Epithelial cell of prostate (primary cell): ENCODE data around the gene PCNT.
"Not testable (repeated sequence)": the region's sequence is repeated elsewhere in the genome, so short reads cannot be mapped to it uniquely, and the experiment has no call there.

Source experiments
- DNase-seq: peaks from one replicate; pipeline ENCODE4 v3.0.0-alpha.2; 2011; ENCODE audit warnings: low read depth, low spot score
- H3K27ac ChIP-seq: fragments of 450-650 bp; 2 replicates; pipeline ENCODE4 v1.5.1; 2017; ENCODE audit warnings: mild to moderate bottlenecking

Gene PCNT

GRCh38 chr21:46354518-46354917 is 30.6 kb downstream of the PCNT start:
- H3K27ac ChIP-seq: no peak overlapping the region
- DNase-seq: no peak

DNA sequence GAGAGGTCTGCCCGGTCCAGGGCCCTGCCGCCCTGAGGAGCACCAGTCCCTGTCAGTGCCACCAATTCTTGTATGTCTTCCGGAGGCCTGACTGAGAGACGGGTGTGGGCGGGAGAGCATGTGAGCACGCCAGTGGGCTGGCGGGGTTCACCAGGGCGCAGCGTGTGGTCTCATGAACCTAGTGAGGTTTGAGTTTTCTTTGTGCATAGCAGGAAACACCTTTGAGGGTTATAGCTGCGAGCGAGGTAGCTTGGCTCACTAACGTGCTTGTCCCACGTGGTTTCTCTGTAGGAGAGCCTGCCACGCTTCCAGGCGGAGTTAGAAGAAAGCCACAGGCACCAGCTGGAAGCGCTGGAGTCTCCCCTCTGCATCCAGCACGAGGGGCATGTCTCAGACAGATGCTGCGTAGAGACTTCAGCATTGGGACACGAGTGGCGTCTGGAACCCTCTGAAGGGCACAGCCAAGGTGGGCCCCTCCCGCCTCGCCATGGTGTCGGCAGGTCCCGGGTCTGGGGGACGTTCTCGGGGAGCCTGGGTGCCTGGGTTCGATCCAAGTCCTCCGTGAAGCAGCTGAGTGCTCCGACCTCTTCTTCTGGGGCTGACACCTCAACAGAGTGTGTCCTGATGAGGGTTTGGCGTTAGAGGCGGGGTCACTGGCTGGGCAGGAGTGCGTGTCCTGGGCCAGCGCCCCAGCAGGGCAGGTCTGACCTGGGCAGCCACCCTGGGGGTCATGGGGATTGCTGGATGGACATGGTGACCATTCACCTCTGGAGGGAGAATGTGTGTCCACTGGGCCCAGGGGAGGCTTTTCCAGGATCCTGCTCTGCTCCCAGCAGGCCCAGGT is 31.4 kb downstream of the PCNT start:
- no peak for DNase-seq
- no peak overlapping the region for H3K27ac ChIP-seq

GRCh38 chr21:46356005-46356338 is 32.0 kb downstream of the PCNT start:
- no peak overlapping the region for H3K27ac ChIP-seq

GRCh38 chr21:46356494-46357334 is 32.8 kb downstream of the PCNT start:
- no peak overlapping the region for H3K27ac ChIP-seq
- no peak for DNase-seq

More at GRCh38 chr21:46356005-46356338, 32.0 kb downstream of the PCNT start:
- DNase-seq: no peak

DNA sequence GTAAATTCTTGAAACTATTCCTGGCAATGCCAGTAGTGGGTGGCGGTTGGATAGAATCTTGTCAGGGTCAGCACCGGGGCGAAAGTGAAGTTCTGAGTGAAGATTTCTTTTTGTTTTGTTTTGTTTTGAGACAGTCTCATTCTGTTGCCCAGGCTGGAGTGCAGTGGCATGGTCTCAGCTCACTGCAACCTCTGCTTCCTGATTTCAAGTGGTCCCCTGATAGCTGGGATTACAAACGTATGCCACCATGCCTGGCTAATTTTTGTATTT is 33.3 kb downstream of the PCNT start:
- H3K27ac ChIP-seq: no peak overlapping the region
- DNase-seq: no peak

GRCh38 chr21:46357684-46358425 is 33.9 kb downstream of the PCNT start:
- no peak overlapping the region for H3K27ac ChIP-seq

GRCh38 chr21:46361176-46361575 is 37.2 kb downstream of the PCNT start:
- no peak for DNase-seq
- H3K27ac ChIP-seq: no peak overlapping the region

More at GRCh38 chr21:46357684-46358425, 33.9 kb downstream of the PCNT start:
- DNase-seq: no peak

DNA sequence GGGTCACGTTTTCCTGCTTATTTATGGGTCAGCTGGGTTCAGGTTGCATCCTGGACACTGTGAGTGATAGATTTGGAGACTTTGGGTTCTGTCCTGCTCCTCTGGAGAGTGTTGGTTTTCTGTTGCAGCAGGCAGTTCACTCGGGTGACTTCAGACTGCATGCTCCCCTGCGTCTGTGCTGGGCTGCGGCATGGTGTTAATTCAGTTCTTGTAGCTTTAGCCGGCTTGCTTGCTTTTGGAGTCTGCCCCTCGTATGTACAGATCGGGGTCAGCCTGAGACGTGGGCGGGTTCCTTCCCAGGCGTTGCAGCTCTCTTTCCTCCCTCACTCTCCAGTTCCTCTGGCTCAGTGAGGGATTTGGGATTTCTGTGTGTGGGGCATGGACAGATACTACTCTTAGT is 38.0 kb downstream of the PCNT start:
- no peak for DNase-seq
- H3K27ac ChIP-seq: no peak overlapping the region

DNA sequence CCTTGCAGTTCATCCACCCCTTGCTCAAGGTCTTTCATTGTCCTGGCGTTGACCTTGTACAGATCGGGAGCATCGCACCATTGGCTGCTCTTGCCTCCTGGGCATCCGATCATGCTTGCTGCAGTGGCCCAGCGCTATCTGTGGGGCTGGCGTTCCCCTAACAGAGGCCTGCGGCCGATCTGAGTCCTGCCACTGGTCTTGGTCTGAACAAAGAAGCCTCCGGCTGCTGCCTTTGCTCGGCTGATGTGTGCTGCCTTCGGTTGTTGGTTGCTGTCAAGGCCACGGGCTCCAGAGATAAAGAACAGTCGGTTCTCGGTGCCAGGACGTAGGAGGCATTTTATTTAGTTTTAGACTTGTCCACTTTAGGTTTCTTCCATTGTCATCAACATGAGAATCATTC is 39.0 kb downstream of the PCNT start:
- DNase-seq: no peak
- H3K27ac ChIP-seq: no peak overlapping the region

DNA sequence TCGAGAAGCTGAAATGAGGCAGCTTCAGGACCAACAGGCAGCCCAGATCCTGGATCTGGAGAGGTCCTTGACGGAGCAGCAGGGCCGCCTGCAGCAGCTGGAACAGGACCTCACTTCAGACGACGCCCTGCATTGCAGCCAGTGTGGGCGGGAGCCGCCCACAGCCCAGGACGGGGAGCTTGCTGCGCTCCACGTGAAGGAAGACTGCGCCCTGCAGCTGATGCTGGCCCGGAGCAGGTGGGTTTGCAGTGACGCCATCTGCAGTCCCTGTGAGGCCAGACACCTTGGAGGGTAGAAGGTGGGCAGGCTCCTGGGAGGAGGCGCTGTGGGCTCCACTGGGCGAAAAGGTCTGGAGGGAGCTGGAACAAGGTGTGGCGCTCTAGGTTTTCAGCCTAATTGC is 39.7 kb downstream of the PCNT start:
- H3K27ac ChIP-seq: no peak overlapping the region
- DNase-seq: no peak

- DNase-seq: no peak
- no peak overlapping the region for H3K27ac ChIP-seq
Measured at GRCh38 chr21:46366091-46366490, 42.1 kb downstream of the PCNT start.

DNA sequence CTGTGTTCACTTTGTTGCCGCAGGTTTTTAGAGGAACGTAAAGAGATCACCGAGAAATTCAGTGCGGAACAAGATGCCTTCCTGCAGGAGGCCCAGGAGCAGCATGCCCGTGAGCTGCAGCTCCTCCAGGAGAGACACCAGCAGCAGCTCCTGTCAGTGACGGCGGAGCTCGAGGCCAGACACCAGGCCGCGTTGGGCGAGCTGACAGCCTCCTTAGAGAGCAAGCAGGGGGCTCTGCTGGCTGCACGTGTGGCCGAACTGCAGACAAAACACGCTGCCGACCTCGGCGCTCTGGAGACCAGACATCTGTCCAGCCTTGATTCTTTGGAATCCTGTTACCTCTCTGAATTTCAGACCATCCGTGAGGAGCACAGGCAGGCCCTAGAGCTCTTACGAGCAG is 42.6 kb downstream of the PCNT start:
- H3K27ac ChIP-seq: no peak overlapping the region
- no peak for DNase-seq

GRCh38 chr21:46366966-46367365 is 43.0 kb downstream of the PCNT start:
- no peak overlapping the region for H3K27ac ChIP-seq
- DNase-seq: no peak

GRCh38 chr21:46368533-46369285 is 44.8 kb downstream of the PCNT start:
- no peak for DNase-seq

GRCh38 chr21:46369520-46370235 is 45.7 kb downstream of the PCNT start:
- H3K27ac ChIP-seq: no peak overlapping the region
- DNase-seq: no peak

More at GRCh38 chr21:46368533-46369285, 44.8 kb downstream of the PCNT start:
- H3K27ac ChIP-seq: no peak overlapping the region

- DNase-seq: no peak
- no peak overlapping the region for H3K27ac ChIP-seq
Measured at GRCh38 chr21:46371204-46372013, 47.5 kb downstream of the PCNT start.

- no peak for DNase-seq
Measured at GRCh38 chr21:46372014-46372485, 48.1 kb downstream of the PCNT start.

GRCh38 chr21:46372947-46373346 is 49.0 kb downstream of the PCNT start:
- H3K27ac ChIP-seq, DNase-seq: not testable (repeated sequence)

More at GRCh38 chr21:46372014-46372485, 48.1 kb downstream of the PCNT start:
- H3K27ac ChIP-seq: no peak overlapping the region
